ENCODE data around the gene ZNF276. TPM values are rescaled to one million over a fixed set of nuclear protein-coding genes. Genes with fewer than 3 reads are reported as not detected.

ZNF276 gene
- total RNA-seq, 1 donor from 2014 or later: 9.0 TPM

DNA sequence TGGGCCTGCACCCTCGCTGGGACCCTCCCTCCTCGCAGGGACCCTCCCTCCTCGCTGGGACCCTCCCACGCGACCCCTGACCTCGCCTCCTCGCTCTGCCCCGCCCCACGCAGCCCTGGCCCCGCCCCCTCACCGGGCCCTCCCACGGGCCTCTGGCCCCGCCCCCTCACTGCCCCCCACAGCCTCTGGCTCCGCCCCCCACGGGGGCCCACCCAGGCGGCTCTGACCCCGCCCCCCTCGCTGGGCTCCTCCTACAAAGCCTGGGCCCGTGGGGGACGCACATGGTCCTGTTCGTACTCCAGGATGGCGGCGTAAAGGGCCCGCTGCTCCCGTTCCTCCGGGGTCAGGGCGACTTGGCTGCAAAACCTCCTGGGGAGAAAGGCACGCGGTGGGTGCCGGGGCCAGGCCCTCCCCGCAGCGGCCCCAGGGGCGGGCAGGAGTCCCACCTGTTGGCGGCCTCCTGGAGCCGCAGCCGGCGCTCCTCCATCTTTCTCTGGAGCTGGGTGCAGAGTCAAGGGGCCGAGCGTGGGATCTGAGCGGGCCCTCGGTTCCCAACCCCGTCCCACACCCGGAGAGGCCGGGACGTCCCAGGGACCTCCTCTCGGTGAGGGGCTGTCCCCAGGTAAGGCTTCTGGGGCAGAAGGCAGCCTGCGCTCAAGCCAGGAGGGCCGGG lies 9.6 kb upstream of the ZNF276 start:
- DNase-seq (ENCODE audit: low read depth in 2 of 2): peak in 1 of 2 donors; percentile 79

DNA sequence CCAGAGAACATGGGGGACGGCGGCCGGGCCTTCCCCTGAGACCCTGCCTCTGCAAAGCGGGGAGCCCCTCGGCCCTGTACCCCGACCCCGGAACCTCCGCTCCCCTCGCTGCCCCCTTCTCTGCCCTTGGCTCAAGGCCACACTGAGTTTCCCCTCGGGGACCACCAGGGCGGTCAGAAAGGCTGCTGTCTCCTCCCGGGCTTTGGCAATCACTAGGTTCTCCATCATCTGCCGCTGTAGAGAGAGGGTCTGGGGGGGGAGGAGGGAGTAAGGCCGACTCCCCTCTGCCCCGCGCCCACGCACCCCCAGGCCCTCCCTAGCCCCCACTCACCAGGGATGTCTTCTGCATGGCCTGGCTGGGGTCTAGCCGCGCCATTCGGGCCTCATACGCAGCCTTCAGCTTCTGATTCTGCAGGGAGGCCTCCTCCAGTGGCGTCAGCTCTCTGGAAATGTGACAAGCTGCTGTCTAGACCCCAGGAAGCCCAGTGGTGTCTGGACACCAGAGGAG lies 9.0 kb upstream of the ZNF276 start:
- peak in 1 of 2 donors; percentile 29 for DNase-seq (ENCODE audit: low read depth in 2 of 2)

- DNase-seq (ENCODE audit: low read depth in 2 of 2): no peak
Measured at GRCh38 chr16:89716493-89716892, 4.8 kb upstream of the ZNF276 start.

DNA sequence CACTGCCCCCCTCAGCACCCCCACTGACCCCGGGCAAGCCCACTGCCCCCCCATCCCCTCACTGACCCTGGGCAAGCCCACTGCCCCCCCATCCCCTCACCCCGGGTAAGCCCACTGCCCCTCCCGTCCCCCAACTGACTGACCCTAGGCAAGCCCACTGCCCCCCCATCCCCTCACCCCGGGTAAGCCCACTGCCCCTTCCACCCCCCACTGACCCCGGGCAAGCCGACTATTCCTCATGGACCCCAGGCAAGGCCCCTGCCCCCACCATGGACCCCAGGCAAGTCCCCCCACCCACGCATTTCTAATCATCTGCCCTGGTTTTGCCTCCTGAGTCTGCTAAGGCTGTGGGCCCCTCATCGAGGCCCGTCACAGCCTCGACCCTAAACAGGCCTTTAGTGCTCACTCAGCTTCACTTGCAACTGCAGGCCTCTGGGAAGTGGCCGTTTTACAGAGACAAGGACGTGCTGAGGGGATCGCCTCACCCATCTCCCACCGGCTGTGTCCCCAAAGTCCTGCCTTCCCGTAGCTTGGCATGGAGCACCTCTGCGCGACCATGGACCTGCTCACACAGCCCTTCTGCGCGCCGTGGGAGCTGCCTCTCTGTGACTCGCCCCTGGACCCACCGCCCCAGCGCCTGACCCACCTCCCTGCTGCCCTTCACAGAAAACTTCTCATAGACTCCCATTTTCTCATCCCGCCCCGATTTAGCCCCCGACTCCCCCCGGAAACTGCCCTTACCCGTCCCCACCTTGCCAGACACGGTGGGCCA lies 4.2 kb upstream of the ZNF276 start:
- no peak for DNase-seq (ENCODE audit: low read depth in 2 of 2)

DNA sequence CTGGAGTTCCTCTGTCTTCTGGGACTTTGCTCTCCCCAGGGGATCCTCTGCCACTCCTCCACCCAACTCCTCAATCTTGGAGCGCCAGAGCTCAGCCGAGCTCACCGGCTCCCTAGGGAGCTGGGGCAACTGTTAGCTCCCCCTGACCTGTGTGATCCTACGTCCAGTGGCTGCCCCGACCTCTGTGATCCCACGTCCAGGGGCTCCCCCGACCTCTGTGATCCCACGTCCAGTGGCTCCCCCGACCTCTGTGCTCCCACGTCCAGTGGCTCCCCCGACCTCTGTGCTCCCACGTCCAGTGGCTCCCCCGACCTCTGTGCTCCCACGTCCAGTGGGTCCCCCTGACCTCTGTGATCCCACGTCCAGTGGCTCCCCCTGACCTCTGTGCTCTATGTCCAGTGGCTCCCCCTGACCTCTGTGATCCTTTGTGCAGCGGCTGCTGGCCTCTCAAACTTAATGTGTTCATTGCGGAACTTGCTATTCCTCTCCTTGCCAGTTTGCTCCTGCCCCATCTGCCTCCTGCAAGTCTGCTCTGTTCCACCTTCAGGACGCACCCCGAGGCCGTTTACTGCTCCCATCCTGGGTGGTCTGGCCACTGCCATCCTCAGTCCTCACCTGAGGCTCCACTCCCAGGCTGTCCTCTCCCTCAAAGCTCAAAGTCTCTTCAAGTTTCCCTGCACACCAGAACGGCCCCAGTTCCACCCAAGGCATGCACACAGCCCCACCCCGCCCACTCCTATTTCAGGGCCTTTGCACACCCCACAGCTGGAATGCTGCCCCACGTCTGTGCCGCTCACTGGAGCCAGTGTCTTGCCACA lies 3.4 kb upstream of the ZNF276 start:
- no peak for DNase-seq (ENCODE audit: low read depth in 2 of 2)

GRCh38 chr16:89720551-89720812 lies 855 bp upstream of the ZNF276 start:
- peak in 1 of 2 donors; percentile 44 for DNase-seq (ENCODE audit: low read depth in 2 of 2)

DNA sequence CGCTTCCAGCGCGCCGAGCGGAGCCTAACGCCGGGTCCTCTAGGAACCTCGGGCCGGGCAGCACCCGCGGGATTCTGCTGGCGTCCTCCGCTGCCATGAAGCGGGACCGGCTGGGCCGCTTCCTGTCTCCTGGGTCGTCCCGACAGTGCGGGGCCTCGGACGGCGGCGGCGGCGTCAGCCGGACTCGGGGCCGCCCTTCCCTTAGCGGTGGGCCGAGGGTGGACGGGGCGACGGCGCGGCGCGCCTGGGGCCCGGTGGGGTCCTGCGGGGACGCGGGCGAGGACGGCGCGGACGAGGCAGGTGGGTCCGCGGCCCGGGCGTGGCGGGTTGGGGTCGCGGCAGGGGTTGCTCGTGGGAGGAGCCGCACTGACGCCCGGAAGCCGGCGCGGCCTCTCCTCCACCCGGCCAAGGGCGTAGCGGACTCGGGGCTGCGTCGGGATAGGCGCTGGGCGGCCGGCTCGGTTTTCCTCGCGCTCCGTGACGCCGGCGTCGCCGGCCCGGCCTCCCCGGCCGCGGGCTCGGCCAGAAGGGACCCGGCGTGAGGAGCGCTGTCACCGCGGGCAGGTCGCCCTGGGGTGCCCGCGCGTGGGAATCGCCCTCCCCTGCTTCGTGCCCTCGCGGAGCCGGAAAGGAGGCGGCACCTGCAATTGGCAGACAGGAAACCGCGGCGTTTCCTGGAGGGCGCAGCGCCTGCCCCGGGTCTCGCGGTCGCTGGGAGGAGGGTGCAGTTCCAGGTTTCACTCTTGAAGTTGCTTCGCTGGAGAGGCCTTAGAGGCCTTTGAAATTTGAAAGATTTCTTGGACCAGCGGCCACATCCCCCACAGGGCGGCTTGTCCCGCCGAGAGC lies 432 bp downstream of the ZNF276 start:
- peak; percentile 16 to 73 for DNase-seq (ENCODE audit: low read depth in 2 of 2)

DNA sequence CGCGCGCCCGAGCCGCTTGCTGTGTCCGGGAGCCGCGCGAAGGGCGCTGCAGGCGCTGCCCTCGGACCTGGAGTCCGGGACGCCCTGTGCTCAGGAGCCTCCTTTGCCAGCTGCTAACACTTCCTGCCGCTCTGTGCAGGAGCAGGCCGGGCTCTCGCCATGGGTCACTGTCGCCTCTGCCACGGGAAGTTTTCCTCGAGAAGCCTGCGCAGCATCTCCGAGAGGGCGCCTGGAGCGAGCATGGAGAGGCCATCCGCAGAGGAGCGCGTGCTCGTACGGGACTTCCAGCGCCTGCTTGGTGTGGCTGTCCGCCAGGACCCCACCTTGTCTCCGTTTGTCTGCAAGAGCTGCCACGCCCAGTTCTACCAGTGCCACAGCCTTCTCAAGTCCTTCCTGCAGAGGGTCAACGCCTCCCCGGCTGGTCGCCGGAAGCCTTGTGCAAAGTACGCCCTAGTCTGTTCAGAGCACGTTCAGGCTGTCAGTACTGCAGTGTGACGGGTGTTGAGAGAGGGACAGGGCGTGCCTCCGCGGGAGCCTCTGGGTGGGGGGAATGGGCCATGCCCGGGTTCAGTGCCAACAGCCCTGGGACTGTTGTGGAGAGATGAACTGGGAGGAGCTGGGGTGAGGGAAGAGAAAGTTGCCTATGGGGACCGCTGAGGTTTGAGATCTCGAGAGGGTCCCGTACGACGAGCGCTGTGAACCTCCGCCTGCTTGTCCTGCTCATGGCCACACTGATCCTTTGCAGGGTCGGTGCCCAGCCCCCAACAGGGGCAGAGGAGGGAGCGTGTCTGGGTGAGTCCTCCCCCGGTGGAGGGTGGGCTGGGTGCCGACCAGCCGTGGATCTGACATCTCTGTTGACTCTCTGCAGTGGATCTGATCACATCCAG lies 1.3 kb downstream of the ZNF276 start:
- DNase-seq (ENCODE audit: low read depth in 2 of 2): peak in 1 of 2 donors; percentile 62

GRCh38 chr16:89723279-89724250 lies 2.2 kb downstream of the ZNF276 start:
- DNase-seq (ENCODE audit: low read depth in 2 of 2): peak; percentile 28 to 37

- DNase-seq (ENCODE audit: low read depth in 2 of 2): no peak
Measured at GRCh38 chr16:89727406-89728120, 6.2 kb downstream of the ZNF276 start.

DNA sequence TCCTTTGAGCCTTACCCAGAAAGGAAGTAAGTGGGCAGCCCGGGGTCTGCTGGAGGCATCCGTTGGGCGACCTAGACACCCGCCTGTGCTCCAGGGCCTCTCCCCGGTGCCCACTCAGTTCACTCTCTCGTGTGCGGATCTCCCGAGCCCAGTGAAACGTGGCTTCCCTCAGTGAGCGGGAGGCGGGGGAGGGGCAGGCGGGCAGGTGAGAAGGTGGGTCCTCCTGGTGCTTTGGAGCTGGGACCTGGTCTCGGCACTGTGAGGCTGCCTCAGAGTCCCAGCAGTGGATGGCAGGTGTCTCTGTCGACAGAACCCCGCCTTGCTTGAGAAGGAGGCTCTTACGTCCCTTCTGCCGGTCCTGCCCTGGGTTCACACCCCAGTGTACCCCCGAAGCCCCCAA lies 8.0 kb downstream of the ZNF276 start:
- no peak for DNase-seq (ENCODE audit: low read depth in 2 of 2)

DNA sequence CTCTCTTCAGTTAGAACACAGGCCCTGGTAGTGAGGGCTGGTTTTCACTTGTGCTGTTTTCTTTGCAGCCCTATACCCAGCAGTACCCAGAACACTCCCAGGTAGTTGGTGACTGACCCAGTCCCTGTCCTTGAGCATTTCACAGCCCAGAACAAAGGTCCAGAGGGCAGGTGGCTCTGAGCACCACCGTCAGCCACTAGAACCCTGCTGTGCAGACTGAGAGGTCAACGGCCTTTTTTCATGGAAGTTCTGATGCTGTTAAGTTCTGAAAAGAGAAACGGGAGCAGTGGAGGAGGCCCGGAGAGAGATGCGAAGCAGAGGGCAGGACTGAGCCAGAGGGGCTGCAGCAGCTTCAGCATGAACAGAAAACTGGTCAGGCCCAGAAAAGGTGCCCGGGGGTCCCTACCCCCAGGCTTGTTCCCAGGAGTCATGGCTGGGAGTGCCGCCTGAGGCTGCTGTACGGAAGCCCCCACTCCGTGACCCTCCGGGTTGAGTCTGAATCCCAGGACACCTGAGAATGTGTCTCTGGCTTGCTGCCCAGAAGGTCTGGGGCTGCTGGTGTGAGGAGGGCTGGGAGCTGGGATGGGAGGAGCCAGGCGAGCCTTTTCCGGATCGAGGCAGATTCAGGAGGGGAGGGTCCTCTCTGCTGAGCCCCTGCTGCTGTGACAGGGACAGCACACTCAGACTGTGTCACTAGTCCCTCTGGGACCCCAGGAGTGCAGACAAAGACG lies 8.7 kb downstream of the ZNF276 start:
- DNase-seq (ENCODE audit: low read depth in 2 of 2): no peak

- DNase-seq (ENCODE audit: low read depth in 2 of 2): no peak
Measured at GRCh38 chr16:89730610-89731234, 9.4 kb downstream of the ZNF276 start.

DNA sequence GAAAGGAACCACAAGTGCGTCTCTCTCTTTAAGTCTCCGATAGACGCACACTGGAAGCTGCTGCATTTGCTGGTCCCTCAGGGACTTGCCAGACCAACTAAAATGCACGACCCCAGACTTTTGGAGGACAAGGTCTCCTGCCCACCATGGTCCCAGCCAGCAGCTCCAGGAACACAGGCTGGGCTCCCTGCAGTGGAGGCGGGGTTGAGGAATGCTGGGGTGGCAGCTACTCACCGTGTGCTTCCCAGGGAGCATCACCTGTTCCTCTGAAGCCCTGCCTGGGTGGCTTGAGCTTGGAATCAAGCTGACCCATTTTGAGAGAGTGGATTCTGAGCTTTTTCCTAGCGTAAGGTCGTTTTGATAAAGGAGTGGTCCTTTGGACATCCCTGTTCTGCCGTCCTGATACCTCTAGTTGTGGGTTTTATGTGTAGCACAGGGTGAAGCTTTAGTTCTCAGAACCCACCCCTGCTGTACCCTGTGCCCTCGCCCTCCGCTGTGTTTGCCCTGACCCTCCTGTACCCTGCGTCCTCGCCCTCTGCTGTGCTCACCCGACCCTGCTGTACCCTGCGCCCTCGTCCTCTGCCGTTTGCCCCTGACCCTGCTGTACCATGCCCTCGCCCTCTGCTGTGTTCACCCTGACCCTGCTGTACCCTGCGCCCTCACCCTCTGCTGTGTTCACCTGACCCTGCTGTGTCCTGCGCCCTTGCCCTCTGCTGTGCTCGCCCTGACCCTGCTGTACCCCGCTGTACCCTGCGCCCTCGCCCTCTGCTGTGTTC lies 11.0 kb downstream of the ZNF276 start:
- no peak for DNase-seq (ENCODE audit: low read depth in 2 of 2)

GRCh38 chr16:89732918-89733242 lies 11.5 kb downstream of the ZNF276 start:
- no peak for DNase-seq (ENCODE audit: low read depth in 2 of 2)

- no peak for DNase-seq (ENCODE audit: low read depth in 2 of 2)
Measured at GRCh38 chr16:89733322-89733721, 12.0 kb downstream of the ZNF276 start.

DNA sequence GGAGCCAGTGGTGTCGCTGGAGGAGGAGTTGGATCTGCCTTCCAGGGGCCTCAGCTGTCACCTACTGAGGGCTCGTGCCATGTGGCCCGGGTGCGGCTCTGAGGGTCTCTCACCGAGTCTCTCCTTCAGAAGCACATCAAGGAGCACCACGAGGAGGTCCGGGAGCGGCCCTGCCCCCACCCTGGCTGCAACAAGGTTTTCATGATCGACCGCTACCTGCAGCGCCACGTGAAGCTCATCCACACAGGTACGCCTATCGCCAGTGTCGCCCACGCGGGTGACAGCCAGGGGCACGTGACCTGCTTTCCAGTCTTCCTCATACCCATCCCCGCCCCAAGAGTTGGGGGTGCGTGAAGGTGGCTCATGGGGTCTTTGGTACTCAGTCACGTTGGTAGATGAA lies 12.5 kb downstream of the ZNF276 start:
- DNase-seq (ENCODE audit: low read depth in 2 of 2): no peak
